HG03571 (cell line): Measurements from ENCODE around the gene KLF11.

Source experiments
- ATAC-seq: cut with Tn5 transposase; IDR thresholded peaks from one replicate; pipeline ENCODE4 v1.9.1; 2021; ENCODE audit not compliant: unreplicated experiment

KLF11 gene

DNA sequence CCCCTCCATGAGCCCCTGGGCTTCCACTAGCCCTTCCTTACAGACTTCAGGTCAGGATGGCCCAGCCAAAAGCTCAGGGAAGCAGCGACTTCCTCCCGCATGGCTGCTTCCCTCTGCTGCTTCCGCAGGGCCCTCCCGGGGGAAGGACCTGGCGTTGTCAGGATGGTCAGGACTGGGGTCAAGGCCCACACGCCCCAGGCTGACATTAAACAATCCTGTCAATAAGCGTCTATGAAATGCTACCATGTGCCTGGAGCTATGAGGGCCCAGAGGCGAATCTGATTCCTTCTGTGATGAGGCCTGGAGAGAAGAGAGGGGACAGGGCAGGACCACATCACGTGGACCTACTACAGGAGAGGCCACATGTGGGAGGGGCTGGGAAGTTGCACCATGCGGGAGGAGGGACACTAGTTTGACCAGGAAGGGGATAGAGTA, 19.6 kb downstream of the KLF11 start:
- no peak for ATAC-seq

DNA sequence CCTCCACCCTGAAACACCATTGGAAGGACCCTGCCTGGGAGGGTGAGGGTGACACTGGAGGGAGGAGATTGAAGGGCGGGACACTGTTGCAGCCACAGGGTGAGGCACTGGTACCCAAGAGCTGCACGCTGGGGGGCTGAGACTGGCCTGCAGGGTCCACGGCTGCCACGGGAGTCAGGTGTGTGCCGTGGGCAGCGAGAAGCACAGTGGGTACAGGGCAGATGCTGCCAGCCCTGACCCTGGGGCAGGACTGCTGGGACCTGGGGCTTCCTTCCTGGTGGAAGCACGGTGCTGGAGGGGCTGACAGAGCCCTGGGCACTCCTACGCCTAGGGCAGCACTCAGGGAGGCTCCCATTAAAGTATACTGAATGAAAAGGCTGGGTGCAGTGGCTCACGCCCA, 20.2 kb downstream of the KLF11 start:
- ATAC-seq: no peak

DNA sequence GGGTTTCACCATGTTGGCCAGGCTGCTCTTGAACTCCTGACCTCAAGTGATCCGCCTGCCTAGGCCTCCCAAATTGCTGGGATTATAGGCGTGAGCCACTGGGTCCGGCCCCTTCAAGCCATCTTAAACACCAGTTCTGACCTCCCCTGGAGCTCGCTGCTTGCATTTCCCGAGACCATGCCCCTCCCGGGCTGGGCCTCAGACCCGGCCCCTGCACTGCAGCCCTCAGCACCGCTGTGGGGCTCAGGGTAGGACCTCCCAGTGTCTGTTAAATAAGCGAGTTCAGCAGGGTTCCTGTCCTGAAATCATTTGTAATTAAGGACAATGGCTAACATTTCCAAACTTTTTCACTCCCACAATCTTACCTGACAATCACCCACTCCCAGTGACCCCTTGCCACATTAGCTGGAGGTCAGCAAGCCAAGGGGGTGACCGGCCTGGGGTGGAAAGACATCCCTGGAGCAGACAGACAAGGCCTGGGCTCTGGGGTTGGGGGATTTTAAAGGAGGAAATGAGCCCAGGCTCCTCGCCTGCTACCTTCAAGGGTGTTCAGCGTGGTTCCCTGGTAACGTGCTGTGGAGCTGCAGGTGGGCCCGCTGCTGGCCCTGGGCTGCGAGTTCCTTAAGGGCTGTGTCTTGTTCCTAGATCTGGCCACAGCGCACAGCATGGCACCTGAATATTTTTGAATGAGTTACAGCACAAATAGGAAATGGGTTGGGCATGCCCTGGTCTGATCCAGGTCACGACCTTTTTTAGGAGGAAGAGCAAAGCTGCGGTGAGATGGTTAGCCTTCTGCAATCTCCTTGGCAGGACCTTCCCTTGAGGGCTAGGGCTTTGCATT, 21.8 kb downstream of the KLF11 start:
- no peak for ATAC-seq

DNA sequence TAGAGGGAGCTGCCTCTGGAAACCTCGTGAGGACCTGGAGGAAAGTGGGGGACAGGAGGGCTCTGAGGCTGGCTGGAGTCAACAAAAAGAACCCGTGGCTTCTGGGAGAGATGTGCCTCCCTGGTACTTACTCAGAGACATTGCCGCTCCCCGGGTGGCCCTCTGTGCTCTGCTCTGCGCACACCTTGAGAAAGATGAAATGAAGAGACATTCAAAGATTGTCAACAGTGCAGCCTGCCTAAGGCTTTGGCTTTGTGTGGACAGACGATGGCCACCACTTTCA, 22.4 kb downstream of the KLF11 start:
- ATAC-seq: no peak

- ATAC-seq: no peak
Measured at GRCh38 chr2:10067330-10067729, 24.0 kb downstream of the KLF11 start.

- ATAC-seq: no peak
Measured at GRCh38 chr2:10067881-10068280, 24.5 kb downstream of the KLF11 start.

DNA sequence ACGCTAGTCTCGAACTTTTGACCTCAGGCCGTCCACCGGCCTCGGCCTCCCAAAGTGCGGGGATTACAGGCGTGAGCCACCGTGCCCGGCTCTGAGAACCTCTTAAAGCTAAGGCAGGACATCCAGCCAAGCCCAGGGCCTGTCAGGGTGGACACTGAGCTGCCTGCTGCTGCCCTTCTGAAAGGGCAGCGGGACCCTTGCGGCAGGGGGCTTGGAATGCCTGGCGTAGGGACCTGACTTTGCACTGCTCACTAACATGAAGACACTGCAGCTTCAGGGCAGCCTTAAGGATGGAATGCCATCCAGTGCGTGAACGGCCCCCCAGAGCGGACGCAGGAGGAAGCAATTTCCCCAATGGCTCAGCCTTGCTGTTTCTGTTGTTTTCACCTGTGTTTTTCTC, 27.8 kb downstream of the KLF11 start:
- ATAC-seq: no peak

DNA sequence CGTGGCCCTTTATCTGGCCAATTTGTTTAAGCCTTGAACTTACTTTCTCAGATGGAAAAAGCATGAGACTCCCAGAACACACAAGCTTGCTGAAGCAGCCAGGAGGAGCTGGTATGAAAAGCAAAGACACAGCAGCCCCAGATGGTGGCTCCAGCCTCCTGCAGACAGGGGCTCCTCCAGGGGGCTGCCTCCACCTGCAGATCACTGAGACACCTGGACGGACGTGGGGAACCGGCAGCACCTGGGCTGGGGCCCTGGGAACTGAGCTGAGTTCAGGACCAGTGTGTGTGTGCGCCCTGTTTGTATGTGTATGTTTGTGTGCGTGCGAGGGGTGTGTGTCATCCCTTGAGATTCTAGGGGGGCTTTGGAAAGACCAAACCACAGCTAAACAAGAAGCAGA, 28.2 kb downstream of the KLF11 start:
- ATAC-seq: no peak

DNA sequence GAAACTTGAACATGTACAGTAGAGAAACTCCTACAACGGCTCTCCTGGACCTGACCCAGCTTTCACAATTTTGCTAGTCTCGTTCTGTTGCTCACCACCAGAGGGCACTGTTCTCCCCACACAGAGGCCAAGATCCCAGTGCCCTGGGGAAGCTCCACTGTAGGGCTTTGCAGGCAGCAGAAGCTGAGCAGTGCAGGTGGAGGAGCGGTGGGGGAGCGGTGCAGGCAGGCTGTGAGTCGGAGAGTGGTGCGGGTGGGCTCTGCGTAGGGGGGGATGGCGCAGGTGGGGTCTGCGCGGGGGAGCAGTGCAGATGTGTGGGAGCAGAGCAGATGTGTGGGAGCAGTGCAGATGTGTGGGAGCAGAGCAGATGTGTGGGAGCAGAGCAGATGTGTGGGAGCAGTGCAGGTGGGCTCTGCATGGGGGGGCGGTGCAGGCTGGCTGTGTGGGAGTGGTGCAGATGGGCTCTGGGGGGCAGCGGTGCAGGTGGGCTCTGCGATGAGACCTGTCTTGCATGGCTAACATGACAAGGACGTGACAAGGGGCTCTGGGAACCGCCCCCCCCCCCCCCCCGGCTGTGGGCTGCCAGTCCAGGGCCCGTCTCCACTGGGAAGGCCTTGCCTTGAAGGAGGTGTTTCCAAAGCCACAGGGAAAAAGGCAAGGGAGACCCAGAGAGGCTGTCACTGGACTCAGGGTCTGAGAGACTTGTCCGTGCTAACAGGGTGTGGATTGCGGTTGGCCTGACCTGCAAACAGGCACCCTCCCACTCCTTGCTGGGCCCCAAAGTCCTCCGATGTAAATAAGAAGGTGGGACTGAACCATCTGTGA, 29.5 kb downstream of the KLF11 start:
- ATAC-seq: peak; percentile 79

DNA sequence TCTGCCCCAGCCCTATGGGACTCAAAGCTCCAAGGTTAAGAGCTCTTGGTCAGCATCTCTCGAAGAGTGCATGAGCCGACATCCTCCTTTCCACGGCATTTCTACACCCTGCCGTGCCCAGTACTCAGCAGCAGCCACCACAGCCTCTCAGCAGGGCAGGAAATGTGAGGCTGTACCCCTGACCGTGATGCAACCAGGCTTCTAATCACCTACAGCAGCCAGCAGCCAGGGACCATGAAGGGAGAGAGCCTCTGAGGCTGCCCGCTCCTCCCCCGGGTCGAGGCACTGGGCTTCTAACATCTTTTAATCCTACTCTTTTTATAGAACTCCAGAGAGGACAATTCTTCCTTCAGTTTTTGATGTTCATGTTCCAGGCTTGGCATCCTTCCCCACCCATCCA, 30.4 kb downstream of the KLF11 start:
- ATAC-seq: no peak

GRCh38 chr2:10075101-10075500, 31.8 kb downstream of the KLF11 start:
- ATAC-seq: no peak

- no peak for ATAC-seq
Measured at GRCh38 chr2:10075571-10076209, 32.3 kb downstream of the KLF11 start.

DNA sequence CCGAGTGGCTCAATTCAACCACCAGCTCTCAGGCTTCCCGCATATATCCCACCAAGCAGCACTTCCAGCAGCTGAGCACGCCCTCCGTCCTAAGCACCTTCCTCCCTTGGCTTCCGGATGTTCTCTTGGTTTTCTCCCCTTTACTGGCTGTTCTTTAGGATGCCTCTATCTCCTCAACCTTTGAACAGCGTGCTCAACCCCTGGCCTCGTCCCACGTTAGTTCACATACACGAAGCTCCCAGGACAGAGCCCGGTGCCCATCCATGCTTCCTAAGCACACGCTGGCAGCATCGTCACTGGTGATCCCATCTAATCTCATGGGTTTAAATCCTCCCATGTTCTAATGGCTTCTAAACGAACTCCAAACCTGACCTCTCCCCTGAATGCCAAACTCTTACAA, 33.2 kb downstream of the KLF11 start:
- no peak for ATAC-seq

DNA sequence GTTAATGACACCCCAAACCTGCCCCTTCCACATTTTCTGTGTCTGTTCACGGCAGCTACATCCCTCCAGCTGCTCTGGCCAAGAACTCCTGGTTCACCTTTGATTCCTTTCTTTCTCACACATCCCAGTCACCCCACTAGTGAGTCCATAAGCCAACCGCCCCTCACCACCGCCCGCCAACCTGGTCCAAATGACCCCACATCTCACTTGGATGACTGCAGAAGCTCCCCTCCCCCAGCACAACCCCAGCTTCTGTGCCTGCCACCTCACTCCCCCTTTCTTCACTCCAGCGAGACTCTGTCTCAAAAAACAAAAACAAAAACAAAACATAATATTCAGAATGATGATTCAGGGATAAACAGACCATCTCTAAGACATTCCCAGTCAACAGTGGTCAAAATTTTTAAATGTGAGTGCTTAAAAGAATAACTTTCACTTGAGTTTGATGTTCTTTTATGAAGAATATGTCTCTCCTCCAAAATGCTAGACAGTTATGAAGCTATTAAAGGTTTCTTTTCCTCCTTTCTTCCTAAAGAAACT, 33.7 kb downstream of the KLF11 start:
- no peak for ATAC-seq

DNA sequence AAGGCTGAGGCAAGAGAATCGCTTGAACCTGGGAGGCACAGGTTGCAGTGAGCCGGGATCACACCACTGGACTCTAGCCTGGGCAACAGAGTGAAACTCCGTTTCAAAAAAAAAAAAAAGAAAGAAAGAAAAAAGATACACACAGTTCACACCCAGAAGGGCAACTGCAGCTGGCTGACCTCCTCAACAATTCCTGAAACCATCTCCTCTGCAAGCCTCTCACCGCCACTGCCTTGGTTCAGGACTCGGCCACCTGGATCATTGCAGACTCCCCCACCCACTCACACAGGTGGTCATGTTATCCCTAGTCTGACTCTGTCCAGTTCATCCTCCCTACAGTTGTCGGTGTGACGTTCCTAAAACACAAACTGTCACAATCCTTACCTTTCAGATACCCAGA, 34.7 kb downstream of the KLF11 start:
- no peak for ATAC-seq

- ATAC-seq: no peak
Measured at GRCh38 chr2:10078704-10079265, 35.4 kb downstream of the KLF11 start.

- peak; percentile 14 for ATAC-seq
Measured at GRCh38 chr2:10079266-10079869, 36.0 kb downstream of the KLF11 start.

- peak; percentile 34 for ATAC-seq
Measured at GRCh38 chr2:10079870-10080535, 36.7 kb downstream of the KLF11 start, which contains the start of gene CYS1. TSS of gene CYS1 (minus strand) at chr2:10080411. CDS start at chr2:10080223, 188 bp downstream.

DNA sequence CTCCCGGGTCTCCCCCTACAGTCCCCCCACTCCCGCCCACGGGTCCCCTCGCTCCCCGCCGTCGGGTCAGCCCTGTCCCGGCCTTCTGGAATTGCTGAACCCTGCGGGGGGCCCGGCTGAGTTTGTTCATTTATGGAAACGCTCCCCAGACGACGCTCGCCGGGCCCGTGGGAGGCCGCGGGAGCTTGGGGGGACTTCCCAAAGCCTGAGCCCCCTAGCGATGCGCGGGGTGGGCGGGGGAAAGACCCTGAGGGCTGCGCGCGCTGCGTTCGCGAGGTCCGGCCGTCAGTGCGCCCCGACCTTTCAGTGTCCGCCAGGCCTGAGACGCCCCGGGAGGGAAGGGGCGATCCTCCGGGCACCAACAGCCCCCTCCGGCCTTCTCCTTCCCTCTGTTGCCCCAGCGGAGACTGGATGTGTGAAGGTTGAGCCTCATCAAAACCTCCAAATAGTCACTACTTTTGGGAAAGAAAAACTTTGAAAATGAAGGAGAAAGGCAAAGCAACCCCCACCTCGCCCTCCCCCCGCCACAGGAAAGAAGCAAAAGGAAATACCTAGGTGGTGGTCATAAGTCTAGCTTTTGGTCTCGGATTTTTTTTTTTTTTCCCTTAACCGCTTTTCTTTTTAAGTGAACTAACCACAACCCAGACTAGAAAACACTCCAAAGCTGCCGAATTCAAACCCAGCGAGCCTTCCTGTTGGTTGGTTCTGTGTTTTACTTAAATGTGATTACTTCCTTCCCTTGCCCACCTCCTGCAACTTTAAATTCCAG, 37.4 kb downstream of the KLF11 start:
- peak; percentile 17 for ATAC-seq

DNA sequence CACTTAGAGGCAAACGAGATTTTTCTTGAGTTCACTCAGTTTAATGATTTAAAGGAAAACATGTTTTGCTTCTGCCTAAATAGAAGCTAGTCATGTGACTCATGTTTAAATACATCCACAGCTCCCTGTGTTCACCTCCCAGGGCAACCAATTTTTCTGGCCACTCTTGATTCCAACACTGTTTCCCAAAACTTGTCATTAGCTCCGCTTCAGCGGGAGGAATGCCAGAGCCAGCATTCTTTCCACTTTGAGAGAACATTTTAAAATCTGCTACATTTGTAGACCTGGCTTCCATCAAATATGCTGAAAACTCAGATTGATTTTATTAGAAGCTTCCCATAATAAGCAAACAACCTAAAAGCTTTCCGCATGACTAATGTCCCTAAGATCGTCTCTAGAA, 39.7 kb downstream of the KLF11 start:
- ATAC-seq: no peak
